Loucy (cell line): ENCODE measurements around the gene U2AF2.

Source experiments
- H2AFZ ChIP-seq: fragments of 200-600 bp; sonication (generic); 2 replicates; pipeline ENCODE4 v1.6.0; 2016; ENCODE audit warnings: antibody characterized with exemption, mild to moderate bottlenecking, low read length, moderate library complexity
- H3F3A ChIP-seq: fragments of 200-600 bp; 2 replicates; pipeline ENCODE4 v1.6.0; 2016; ENCODE audit warnings: antibody characterized with exemption, low read depth, mild to moderate bottlenecking
- H3K27me3 ChIP-seq: fragments of 200-600 bp; sonication (generic); 2 replicates; pipeline ENCODE4 v1.6.1; 2014; ENCODE audit warnings: low read length, mild to moderate bottlenecking; ENCODE audit not compliant: insufficient read depth, poor library complexity, severe bottlenecking
- H3K36me3 ChIP-seq: fragments of 200-600 bp; sonication (generic); 2 replicates; pipeline ENCODE4 v1.6.1; 2016; ENCODE audit warnings: low read length; ENCODE audit not compliant: insufficient read depth
- H3K4me1 ChIP-seq: fragments of 200-600 bp; sonication (generic); 2 replicates; pipeline ENCODE4 v1.5.1; 2014; ENCODE audit warnings: low read length, mild to moderate bottlenecking; ENCODE audit not compliant: insufficient read depth, poor library complexity, severe bottlenecking
- H3K4me2 ChIP-seq: fragments of 200-600 bp; sonication (generic); 2 replicates; pipeline ENCODE4 v1.6.0; 2014; ENCODE audit warnings: antibody characterized with exemption, low read length, low read depth, mild to moderate bottlenecking; ENCODE audit not compliant: poor library complexity, severe bottlenecking
- H3K4me3 ChIP-seq: fragments of 200-600 bp; sonication (generic); 2 replicates; pipeline ENCODE4 v1.5.1; 2014; ENCODE audit warnings: low read length, mild to moderate bottlenecking, mixed read lengths; ENCODE audit not compliant: poor library complexity, severe bottlenecking
- H3K79me2 ChIP-seq: fragments of 200-600 bp; sonication (generic); 2 replicates; pipeline ENCODE4 v1.6.1; 2014; ENCODE audit warnings: low read length; ENCODE audit not compliant: insufficient read depth
- H3K9ac ChIP-seq: fragments of 200-600 bp; sonication (generic); 2 replicates; pipeline ENCODE4 v1.6.0; 2014; ENCODE audit warnings: mild to moderate bottlenecking, low read depth, low read length, moderate library complexity; ENCODE audit not compliant: poor library complexity, severe bottlenecking
- H3K9me2 ChIP-seq: fragments of 200-600 bp; sonication (generic); replicated peaks from 2 replicates; pipeline ENCODE4 v1.6.1; 2016; ENCODE audit warnings: low read depth, low read length, mixed read lengths
- H3K9me3 ChIP-seq: fragments of 200-600 bp; sonication (generic); 2 replicates; pipeline ENCODE4 v1.6.1; 2014; ENCODE audit warnings: mild to moderate bottlenecking, antibody characterized with exemption, low read length, low read depth; ENCODE audit not compliant: insufficient read depth
- H4K20me1 ChIP-seq: fragments of 200-600 bp; sonication (generic); 2 replicates; pipeline ENCODE4 v1.6.0; 2014; ENCODE audit warnings: antibody characterized with exemption, low read length, mild to moderate bottlenecking; ENCODE audit not compliant: insufficient read depth, poor library complexity, severe bottlenecking
- CTCF ChIP-seq: fragments of 200-600 bp; sonication (generic); conservative IDR thresholded peaks from 2 replicates; pipeline ENCODE4 v1.5.1; 2014; ENCODE audit warnings: mild to moderate bottlenecking, antibody characterized with exemption, low read length
- EZH2phosphoT487 ChIP-seq: fragments of 200-600 bp; IDR thresholded peaks from 2 replicates; pipeline ENCODE4 v1.6.1; 2018; ENCODE audit warnings: antibody characterized with exemption, mild to moderate bottlenecking, moderate library complexity, borderline replicate concordance

The U2AF2 gene

GRCh38 chr19:55632463-55632834, 22.4 kb upstream of the U2AF2 start:
- H3F3A ChIP-seq = no peaks in the 10 kb centered on the region
- no peak overlapping the region for H2AFZ ChIP-seq
- no peaks in the 10 kb centered on the region for H3K27me3 ChIP-seq
- H3K9me3 ChIP-seq = no peaks in the 10 kb centered on the region
- peaks cover 8% of the 10 kb centered on the region for H4K20me1 ChIP-seq
- no peak overlapping the region for H3K4me2 ChIP-seq
- H3K4me1 ChIP-seq = peaks cover 20% of the 10 kb centered on the region
- H3K79me2 ChIP-seq = peaks cover 25% of the 10 kb centered on the region
- no peaks in the 10 kb centered on the region for H3K36me3 ChIP-seq
- no peak overlapping the region for H3K4me3 ChIP-seq
- TF ChIP-seq CTCF = peak; percentile 75
- no peak for TF ChIP-seq EZH2phosphoT487
- no peak overlapping the region for H3K9ac ChIP-seq
- H3K9me2 ChIP-seq = no peaks in the 10 kb centered on the region

GRCh38 chr19:55633861-55634260, 21.0 kb upstream of the U2AF2 start:
- H2AFZ ChIP-seq = no peak overlapping the region
- H3K9ac ChIP-seq = peak overlapping the region; percentile 96

GRCh38 chr19:55635334-55635717, 19.5 kb upstream of the U2AF2 start:
- no peaks in the 10 kb centered on the region for H3F3A ChIP-seq
- peaks cover 27% of the 10 kb centered on the region for H3K4me1 ChIP-seq
- peaks cover 36% of the 10 kb centered on the region for H3K79me2 ChIP-seq
- TF ChIP-seq EZH2phosphoT487 (no peak), CTCF (no peak)
- no peaks in the 10 kb centered on the region for H3K9me3 ChIP-seq
- H2AFZ ChIP-seq = peak overlapping the region; percentile 82; the same call in 1 of the 2 replicates
- H3K9ac ChIP-seq = peak overlapping the region; percentile 96
- no peaks in the 10 kb centered on the region for H3K27me3 ChIP-seq
- H3K9me2 ChIP-seq = no peaks in the 10 kb centered on the region
- peaks cover 8% of the 10 kb centered on the region for H4K20me1 ChIP-seq
- peak overlapping the region; percentile 96 for H3K4me3 ChIP-seq
- H3K36me3 ChIP-seq = no peaks in the 10 kb centered on the region
- H3K4me2 ChIP-seq = peak overlapping the region; percentile 99

More at GRCh38 chr19:55633861-55634260, 21.0 kb upstream of the U2AF2 start:
- H3K36me3 ChIP-seq = no peaks in the 10 kb centered on the region
- H3K4me3 ChIP-seq = peak overlapping the region; percentile 96
- H3K79me2 ChIP-seq = peaks cover 30% of the 10 kb centered on the region
- TF ChIP-seq EZH2phosphoT487 = no peak
- H3K4me2 ChIP-seq = peak overlapping the region; percentile 99
- peaks cover 8% of the 10 kb centered on the region for H4K20me1 ChIP-seq
- peaks cover 23% of the 10 kb centered on the region for H3K4me1 ChIP-seq
- H3K9me2 ChIP-seq = no peaks in the 10 kb centered on the region
- H3F3A ChIP-seq = no peaks in the 10 kb centered on the region
- no peaks in the 10 kb centered on the region for H3K27me3 ChIP-seq
- H3K9me3 ChIP-seq = no peaks in the 10 kb centered on the region

GRCh38 chr19:55635856-55636440, 18.9 kb upstream of the U2AF2 start:
- Histone ChIP-seq H3K9me3 (no peaks in the 10 kb centered on the region), H3K79me2 (peaks cover 39% of the 10 kb centered on the region), H3K4me1 (peaks cover 30% of the 10 kb centered on the region), H2AFZ (no peak overlapping the region), H4K20me1 (peaks cover 8% of the 10 kb centered on the region), H3K4me2 (peak overlapping the region; percentile 99), H3K9me2 (no peaks in the 10 kb centered on the region), H3K9ac (peak overlapping the region; percentile 96), H3K27me3 (no peaks in the 10 kb centered on the region), H3K36me3 (no peaks in the 10 kb centered on the region), H3K4me3 (peak overlapping the region; percentile 96), H3F3A (no peaks in the 10 kb centered on the region)
- TF ChIP-seq CTCF (no peak), EZH2phosphoT487 (no peak)
